SH-SY5Y (cell line): Measurements from ENCODE around the gene PMAIP1.

Experiments used
- GATA2 ChIP-seq: IDR thresholded peaks from 2 replicates; pipeline ENCODE4 v1.6.1; 2011; ENCODE audit warnings: mild to moderate bottlenecking, low read depth, low read length
- GATA3 ChIP-seq: IDR thresholded peaks from 2 replicates; pipeline ENCODE4 v1.6.1; 2011; ENCODE audit warnings: low read depth, mild to moderate bottlenecking, low read length, moderate library complexity

- TF ChIP-seq GATA3, result no peak
- no peak for TF ChIP-seq GATA2
Observed at GRCh38 chr18:59898093-59898492, 1.7 kb upstream of the PMAIP1 start.
